Osteocyte (in vitro differentiated cells): ENCODE results near the gene PDE4D. TPM values are rescaled to one million over a fixed set of nuclear protein-coding genes. Genes with fewer than 3 reads are reported as not detected.

ENCODE experiments used
- DNase-seq: peaks from one replicate; pipeline ENCODE4 v3.0.0; 2021; ENCODE audit warnings: mixed read lengths; ENCODE audit not compliant: unreplicated experiment; ENCODE audit errors: extremely low spot score
- H3K27ac Mint-ChIP-seq: one replicate; pipeline ENCODE4 v1.8.0; 2021; ENCODE audit warnings: mild to moderate bottlenecking, mixed read lengths; ENCODE audit not compliant: unreplicated experiment
- H3K27me3 Mint-ChIP-seq: one replicate; pipeline ENCODE4 v1.8.0; 2021; ENCODE audit warnings: mixed read lengths; ENCODE audit not compliant: unreplicated experiment
- H3K36me3 Mint-ChIP-seq: one replicate; pipeline ENCODE4 v1.8.0; 2021; ENCODE audit warnings: mixed read lengths; ENCODE audit not compliant: unreplicated experiment
- H3K4me1 Mint-ChIP-seq: one replicate; pipeline ENCODE4 v1.8.0; 2021; ENCODE audit warnings: mixed read lengths; ENCODE audit not compliant: unreplicated experiment
- H3K4me3 Mint-ChIP-seq: one replicate; pipeline ENCODE4 v1.8.0; 2021; ENCODE audit warnings: mild to moderate bottlenecking, moderate library complexity, mixed read lengths; ENCODE audit not compliant: unreplicated experiment
- H3K9me3 Mint-ChIP-seq: one replicate; pipeline ENCODE4 v1.8.0; 2021; ENCODE audit warnings: mixed read lengths; ENCODE audit not compliant: unreplicated experiment
- total RNA-seq: library from RNA; stranded (reverse); gene quantifications from 2 replicates; pipeline ENCODE4 v1.2.1, GENCODE V29; 2021
- TF ChIP-seq, protein P1 (sequence below): fragments of 200-600 bp; sonication (generic); IDR thresholded peaks from 2 replicates; pipeline ENCODE4 v1.5.0; 2021; ENCODE audit warnings: antibody characterized with exemption, mild to moderate bottlenecking, moderate library complexity

The PDE4D gene
- total RNA-seq, 1 donor from 2014 or later: 24.2 TPM

GRCh38 chr5:59548807-59549357 is 344.6 kb downstream of the PDE4D start:
- TF ChIP-seq, protein P1, sequence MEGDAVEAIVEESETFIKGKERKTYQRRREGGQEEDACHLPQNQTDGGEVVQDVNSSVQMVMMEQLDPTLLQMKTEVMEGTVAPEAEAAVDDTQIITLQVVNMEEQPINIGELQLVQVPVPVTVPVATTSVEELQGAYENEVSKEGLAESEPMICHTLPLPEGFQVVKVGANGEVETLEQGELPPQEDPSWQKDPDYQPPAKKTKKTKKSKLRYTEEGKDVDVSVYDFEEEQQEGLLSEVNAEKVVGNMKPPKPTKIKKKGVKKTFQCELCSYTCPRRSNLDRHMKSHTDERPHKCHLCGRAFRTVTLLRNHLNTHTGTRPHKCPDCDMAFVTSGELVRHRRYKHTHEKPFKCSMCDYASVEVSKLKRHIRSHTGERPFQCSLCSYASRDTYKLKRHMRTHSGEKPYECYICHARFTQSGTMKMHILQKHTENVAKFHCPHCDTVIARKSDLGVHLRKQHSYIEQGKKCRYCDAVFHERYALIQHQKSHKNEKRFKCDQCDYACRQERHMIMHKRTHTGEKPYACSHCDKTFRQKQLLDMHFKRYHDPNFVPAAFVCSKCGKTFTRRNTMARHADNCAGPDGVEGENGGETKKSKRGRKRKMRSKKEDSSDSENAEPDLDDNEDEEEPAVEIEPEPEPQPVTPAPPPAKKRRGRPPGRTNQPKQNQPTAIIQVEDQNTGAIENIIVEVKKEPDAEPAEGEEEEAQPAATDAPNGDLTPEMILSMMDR: no peak
- peaks cover 8% of the 10 kb centered on the region for H3K4me1 Mint-ChIP-seq
- no peak overlapping the region for H3K4me3 Mint-ChIP-seq
- no peak for DNase-seq
- H3K27me3 Mint-ChIP-seq: no peaks in the 10 kb centered on the region
- H3K27ac Mint-ChIP-seq: no peak overlapping the region
- H3K36me3 Mint-ChIP-seq: no peaks in the 10 kb centered on the region
- H3K9me3 Mint-ChIP-seq: no peaks in the 10 kb centered on the region

GRCh38 chr5:59547731-59548130 is 345.8 kb downstream of the PDE4D start:
- DNase-seq: no peak
- Mint-ChIP-seq H3K27ac (peak overlapping the region; percentile 5), H3K27me3 (no peaks in the 10 kb centered on the region), H3K36me3 (no peaks in the 10 kb centered on the region), H3K9me3 (no peaks in the 10 kb centered on the region), H3K4me1 (peaks cover 19% of the 10 kb centered on the region), H3K4me3 (no peak overlapping the region)
- TF ChIP-seq, protein P1: no peak

- H3K27me3 Mint-ChIP-seq: no peaks in the 10 kb centered on the region
- peaks cover 19% of the 10 kb centered on the region for H3K4me1 Mint-ChIP-seq
- no peak for DNase-seq
- H3K9me3 Mint-ChIP-seq: no peaks in the 10 kb centered on the region
- H3K4me3 Mint-ChIP-seq: no peak overlapping the region
- TF ChIP-seq, protein P1: no peak
- H3K36me3 Mint-ChIP-seq: no peaks in the 10 kb centered on the region
- no peak overlapping the region for H3K27ac Mint-ChIP-seq
Observed at GRCh38 chr5:59544573-59544972, 349.0 kb downstream of the PDE4D start.

DNA sequence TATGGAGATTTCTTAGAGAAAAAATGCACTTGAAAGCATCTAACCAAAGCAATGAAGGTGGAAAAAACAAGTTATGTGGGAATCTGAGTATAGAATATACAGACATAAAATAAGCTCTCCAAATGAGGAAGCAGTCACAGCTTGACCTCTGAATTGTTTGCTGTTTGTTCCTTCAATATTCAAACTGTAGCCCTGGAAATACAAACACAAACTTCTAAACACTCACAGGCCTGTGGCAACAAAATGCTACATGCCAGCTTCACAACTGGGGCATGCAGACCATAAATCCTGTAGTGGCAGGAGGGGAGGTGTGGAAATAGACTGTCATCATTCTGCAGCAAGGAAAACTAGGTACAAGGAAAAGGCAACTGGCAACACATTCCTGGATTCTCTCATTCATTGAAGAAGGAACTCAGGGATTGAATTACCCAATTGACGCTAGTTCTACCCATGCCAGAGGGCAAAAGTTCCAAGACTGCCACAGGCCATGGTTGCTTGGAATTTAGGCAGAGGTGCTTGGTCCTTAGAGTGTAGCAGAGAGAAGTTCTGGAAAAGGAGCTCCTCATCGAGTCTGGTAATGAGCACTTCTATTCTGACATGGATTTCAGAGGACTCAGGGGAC is 349.6 kb downstream of the PDE4D start:
- H3K4me1 Mint-ChIP-seq: peaks cover 19% of the 10 kb centered on the region

More for the DNA sequence above, 349.6 kb downstream of the PDE4D start:
- Mint-ChIP-seq H3K27ac (no peak overlapping the region), H3K4me3 (no peak overlapping the region), H3K9me3 (no peaks in the 10 kb centered on the region), H3K36me3 (no peaks in the 10 kb centered on the region), H3K27me3 (no peaks in the 10 kb centered on the region)
- no peak for DNase-seq
- TF ChIP-seq, protein P1: no peak
